ENCODE results near the gene SCAPER.
"Not testable (repeated sequence)": the region's sequence is repeated elsewhere in the genome, so short reads cannot be mapped to it uniquely, and the experiment has no call there.

The SCAPER gene

GRCh38 chr15:76696840-76697239, 208.3 kb downstream of the SCAPER start:
- Histone ChIP-seq H2AFZ (ENCODE audit: low read depth, low read length) (no peak overlapping the region), H3K4me2 (ENCODE audit: low read length) (no peak overlapping the region), H3K9me3 (ENCODE audit: insufficient read depth, low read length) (no peaks in the 10 kb centered on the region), H3K4me3 (ENCODE audit: low read length) (no peak overlapping the region), H4K20me1 (ENCODE audit: insufficient read depth, low read length) (no peaks in the 10 kb centered on the region), H3K27ac (ENCODE audit: low read length) (no peak overlapping the region), H3K36me3 (replicated peaks; ENCODE audit: low read depth, low read length) (peaks cover 3% of the 10 kb centered on the region), H3K9ac (ENCODE audit: low read length) (no peak overlapping the region), H3K4me1 (ENCODE audit: low read length) (peaks cover 8% of the 10 kb centered on the region), H3K27me3 (ENCODE audit: low read depth, low read length) (no peaks in the 10 kb centered on the region), H3K79me2 (ENCODE audit: low read length) (no peaks in the 10 kb centered on the region)
- TF ChIP-seq EZH2phosphoT487 (IDR thresholded peaks at IDR 0.05; ENCODE audit: low read depth) (no peak), CTCF (IDR thresholded peaks at IDR 0.05; ENCODE audit: low read depth, low read length) (no peak)

GRCh38 chr15:76692546-76692945, 212.6 kb downstream of the SCAPER start:
- H3K27ac ChIP-seq (ENCODE audit: low read length): not testable (repeated sequence)

GRCh38 chr15:76687592-76687991, 217.5 kb downstream of the SCAPER start:
- not testable (repeated sequence) for H3K27me3 ChIP-seq (ENCODE audit: low read depth, low read length); H4K20me1 ChIP-seq (ENCODE audit: insufficient read depth, low read length); H3K36me3 ChIP-seq (replicated peaks; ENCODE audit: low read depth, low read length)

More at GRCh38 chr15:76692546-76692945, 212.6 kb downstream of the SCAPER start:
- H3K27me3 ChIP-seq (ENCODE audit: low read depth, low read length); H3K79me2 ChIP-seq (ENCODE audit: low read length); H3K36me3 ChIP-seq (replicated peaks; ENCODE audit: low read depth, low read length); H2AFZ ChIP-seq (ENCODE audit: low read depth, low read length); H3K4me3 ChIP-seq (ENCODE audit: low read length); H3K9me3 ChIP-seq (ENCODE audit: insufficient read depth, low read length); H4K20me1 ChIP-seq (ENCODE audit: insufficient read depth, low read length); H3K4me1 ChIP-seq (ENCODE audit: low read length); H3K4me2 ChIP-seq (ENCODE audit: low read length); H3K9ac ChIP-seq (ENCODE audit: low read length): not testable (repeated sequence)

GRCh38 chr15:76684002-76684401, 221.1 kb downstream of the SCAPER start:
- Histone ChIP-seq H3K36me3 (replicated peaks; ENCODE audit: low read depth, low read length) (peaks cover 4% of the 10 kb centered on the region), H3K4me1 (ENCODE audit: low read length) (no peaks in the 10 kb centered on the region), H3K27ac (ENCODE audit: low read length) (no peak overlapping the region), H2AFZ (ENCODE audit: low read depth, low read length) (no peak overlapping the region), H3K9me3 (ENCODE audit: insufficient read depth, low read length) (no peaks in the 10 kb centered on the region), H3K79me2 (ENCODE audit: low read length) (no peaks in the 10 kb centered on the region), H4K20me1 (ENCODE audit: insufficient read depth, low read length) (no peaks in the 10 kb centered on the region), H3K4me2 (ENCODE audit: low read length) (no peak overlapping the region), H3K4me3 (ENCODE audit: low read length) (no peak overlapping the region), H3K27me3 (ENCODE audit: low read depth, low read length) (no peaks in the 10 kb centered on the region), H3K9ac (ENCODE audit: low read length) (no peak overlapping the region)
- no peak for TF ChIP-seq EZH2phosphoT487 (IDR thresholded peaks at IDR 0.05; ENCODE audit: low read depth)
- no peak for TF ChIP-seq CTCF (IDR thresholded peaks at IDR 0.05; ENCODE audit: low read depth, low read length)

More at GRCh38 chr15:76687592-76687991, 217.5 kb downstream of the SCAPER start:
- not testable (repeated sequence) for H3K4me2 ChIP-seq (ENCODE audit: low read length); H3K9me3 ChIP-seq (ENCODE audit: insufficient read depth, low read length); H2AFZ ChIP-seq (ENCODE audit: low read depth, low read length); H3K4me1 ChIP-seq (ENCODE audit: low read length); H3K4me3 ChIP-seq (ENCODE audit: low read length); H3K79me2 ChIP-seq (ENCODE audit: low read length); H3K27ac ChIP-seq (ENCODE audit: low read length); H3K9ac ChIP-seq (ENCODE audit: low read length)

- Histone ChIP-seq H2AFZ (ENCODE audit: low read depth, low read length) (no peak overlapping the region), H4K20me1 (ENCODE audit: insufficient read depth, low read length) (no peaks in the 10 kb centered on the region), H3K4me3 (ENCODE audit: low read length) (no peak overlapping the region), H3K27ac (ENCODE audit: low read length) (no peak overlapping the region), H3K9ac (ENCODE audit: low read length) (no peak overlapping the region), H3K9me3 (ENCODE audit: insufficient read depth, low read length) (no peaks in the 10 kb centered on the region), H3K36me3 (replicated peaks; ENCODE audit: low read depth, low read length) (peaks cover 4% of the 10 kb centered on the region), H3K27me3 (ENCODE audit: low read depth, low read length) (no peaks in the 10 kb centered on the region), H3K4me1 (ENCODE audit: low read length) (no peaks in the 10 kb centered on the region), H3K4me2 (ENCODE audit: low read length) (no peak overlapping the region), H3K79me2 (ENCODE audit: low read length) (no peaks in the 10 kb centered on the region)
- TF ChIP-seq CTCF (IDR thresholded peaks at IDR 0.05; ENCODE audit: low read depth, low read length) (no peak), EZH2phosphoT487 (IDR thresholded peaks at IDR 0.05; ENCODE audit: low read depth) (no peak)
Observed at GRCh38 chr15:76682833-76683232, 222.3 kb downstream of the SCAPER start.

Measured in OCI-LY3 (cell line).